ENCODE measurements around the gene ZNF211.
A peak's percentile ranks its signal among the peaks of the same experiment; 100 is the strongest.

Gene ZNF211

DNA sequence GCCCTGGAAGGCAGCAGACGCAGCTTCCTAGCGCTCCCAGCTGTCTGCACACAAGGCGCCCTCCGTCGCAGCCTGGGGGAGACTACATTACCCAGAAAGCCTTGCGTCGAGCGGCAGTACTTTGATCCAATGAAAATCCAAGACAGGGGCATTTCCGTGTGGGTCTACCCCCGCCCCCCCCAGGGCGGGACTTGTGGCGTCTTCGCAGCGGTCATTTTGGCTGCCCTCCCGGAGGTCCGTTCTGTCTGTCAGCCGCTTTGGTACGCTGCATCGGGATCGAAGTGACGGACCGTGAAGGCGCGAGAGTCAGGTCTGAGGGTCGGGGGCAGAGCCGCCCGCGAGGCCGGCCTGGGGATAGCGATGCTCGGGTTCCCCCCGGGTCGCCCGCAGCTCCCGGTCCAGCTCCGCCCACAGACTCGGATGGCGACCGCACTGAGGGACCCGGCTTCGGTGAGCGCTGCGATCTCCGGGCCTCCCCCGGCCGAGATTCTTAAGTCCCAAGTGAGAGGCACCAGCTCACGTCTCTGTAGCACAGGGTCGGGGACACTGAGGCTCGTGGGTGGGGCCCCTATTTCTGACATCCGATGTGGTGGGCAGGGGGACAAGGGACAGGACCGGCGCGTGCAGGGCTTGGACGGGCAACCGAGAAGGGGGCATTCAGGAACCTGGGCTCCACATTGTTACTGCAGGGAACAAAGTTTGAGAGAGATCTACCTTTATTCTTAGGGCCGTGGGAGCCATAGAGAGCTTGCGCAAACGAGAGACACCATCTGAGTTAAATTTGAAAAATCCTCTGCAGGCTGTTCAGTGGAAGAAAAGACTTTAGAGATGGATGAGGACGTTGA is at the start of gene ZNF211:
TSS of gene ZNF211 (plus strand) at position 182 of the 845 bp plus-strand sequence. CDS start at position 361, 179 bp downstream.
- peak; percentile 83 for DNase-seq

DNA sequence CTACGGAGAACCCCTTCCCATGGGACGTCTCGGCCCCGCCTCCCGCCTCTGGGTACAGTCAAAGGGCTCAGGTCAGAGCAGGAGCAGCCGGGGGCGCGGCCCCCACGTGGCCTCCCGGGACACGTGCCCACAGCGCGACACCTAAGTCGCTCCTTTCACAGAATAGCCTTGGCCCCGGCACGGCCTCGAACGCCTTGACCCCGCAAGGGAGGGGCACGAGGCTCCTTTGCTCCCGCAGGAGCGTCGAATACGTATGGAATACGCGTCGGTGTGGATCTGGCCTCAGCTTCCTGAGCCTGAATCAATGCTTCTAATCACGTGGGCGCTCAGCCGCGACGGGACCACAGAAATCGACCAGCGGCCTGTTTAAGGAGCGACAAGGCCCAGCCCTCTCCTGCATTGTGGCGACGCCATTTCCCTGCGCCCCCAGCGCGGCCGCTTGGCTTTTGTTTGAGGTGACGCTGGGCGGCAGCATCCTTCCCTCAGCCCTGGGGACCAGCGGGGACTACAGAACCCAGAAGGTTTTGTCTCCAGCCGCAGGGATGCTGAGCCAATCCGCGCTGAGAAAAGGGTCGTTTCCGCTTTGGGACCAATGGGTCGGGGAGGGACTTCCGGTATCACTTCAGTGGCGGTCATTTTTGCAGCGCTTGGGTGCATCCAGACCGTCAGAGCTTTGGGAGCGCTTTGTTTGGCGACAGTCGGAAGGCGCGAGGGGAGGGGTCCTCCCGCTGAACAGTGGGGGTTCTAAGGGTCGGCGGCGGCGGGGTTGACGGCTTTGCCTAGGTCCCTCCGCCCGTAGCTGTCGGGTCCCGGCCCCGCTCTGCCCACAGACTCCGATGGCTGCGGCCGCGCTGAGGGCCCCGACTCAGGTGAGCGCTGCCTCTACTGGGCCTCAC is 49.2 kb upstream of the ZNF211 start, which contains the start of gene ZIK1:
TSS of gene ZIK1 (plus strand) at position 625 of the 896 bp plus-strand sequence. CDS start at position 837, 212 bp downstream.
- peak; percentile 68 for DNase-seq

DNA sequence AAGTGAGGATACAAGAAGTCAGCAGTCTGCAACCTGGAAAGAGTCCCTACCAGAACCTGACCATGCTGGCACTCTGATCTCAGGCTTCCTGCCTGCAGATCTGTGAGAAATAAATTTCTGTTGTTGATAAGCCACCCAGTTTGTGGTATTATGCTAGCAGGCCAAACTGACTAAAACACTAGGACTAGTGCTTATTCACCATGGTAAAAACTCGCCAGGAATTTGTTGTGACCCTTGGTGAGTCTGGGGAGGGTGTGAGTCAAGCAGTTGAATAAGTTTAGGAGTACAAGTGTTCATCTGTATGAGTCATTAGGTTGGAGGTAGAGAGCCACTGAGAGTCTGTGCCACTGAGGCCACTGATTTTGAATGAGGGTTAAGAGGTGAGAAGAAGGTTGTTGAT is 45.4 kb upstream of the ZNF211 start:
- no peak for DNase-seq

DNA sequence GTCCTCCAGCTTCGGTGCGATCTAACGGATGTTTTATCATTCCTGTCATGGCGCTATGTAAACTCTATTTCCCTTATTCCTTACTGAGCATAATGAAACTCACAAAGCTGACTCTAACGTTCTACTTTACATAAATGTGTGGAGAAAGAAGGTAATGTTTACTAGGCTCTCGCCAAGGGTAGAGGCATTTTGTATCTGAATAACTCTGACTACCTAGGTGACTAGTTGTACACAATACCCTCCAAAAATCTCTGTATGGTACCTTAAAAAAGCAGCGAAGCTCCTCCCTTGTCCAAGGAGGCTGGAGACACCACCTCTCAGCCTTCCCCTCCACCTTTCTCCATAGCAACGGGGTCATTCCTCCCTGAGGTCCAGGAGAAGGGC is 33.6 kb upstream of the ZNF211 start:
- DNase-seq = no peak

DNA sequence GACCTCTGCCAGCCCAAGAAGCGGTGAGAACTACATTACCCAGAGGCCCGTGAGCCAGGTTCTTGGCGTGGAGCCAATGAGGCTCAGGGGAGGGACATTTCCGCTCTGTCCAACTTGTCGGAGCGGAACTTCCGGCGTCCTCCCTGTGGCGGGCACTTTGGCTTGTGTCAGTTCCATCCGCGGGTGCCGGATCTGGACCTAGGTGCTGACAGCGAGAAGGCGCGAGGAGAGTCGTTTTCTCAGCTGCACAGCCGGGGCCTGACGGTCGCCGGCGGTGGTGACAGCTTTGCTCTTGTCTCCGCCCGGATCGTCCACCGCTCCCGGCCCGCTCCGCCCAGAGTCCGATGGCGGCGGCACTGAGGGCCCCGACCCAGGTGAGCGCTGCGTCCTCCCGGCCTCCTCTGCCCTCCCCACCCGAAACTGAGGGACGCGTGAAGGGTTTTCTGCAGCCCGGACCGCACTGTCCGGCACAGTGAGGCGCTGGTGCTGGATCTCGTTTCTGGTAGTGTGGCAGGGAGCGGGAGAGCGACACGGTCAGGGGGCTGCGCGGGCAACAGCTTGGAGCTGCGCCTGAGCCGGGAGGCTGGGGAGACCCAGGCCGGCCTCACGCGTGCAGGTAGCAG is 33.1 kb upstream of the ZNF211 start, which contains the start of gene ZNF530:
TSS of gene ZNF530 (plus strand) at position 125 of the 623 bp plus-strand sequence. CDS start 4,461 bp downstream, outside the sequence.
- peak; percentile 78 for DNase-seq

DNA sequence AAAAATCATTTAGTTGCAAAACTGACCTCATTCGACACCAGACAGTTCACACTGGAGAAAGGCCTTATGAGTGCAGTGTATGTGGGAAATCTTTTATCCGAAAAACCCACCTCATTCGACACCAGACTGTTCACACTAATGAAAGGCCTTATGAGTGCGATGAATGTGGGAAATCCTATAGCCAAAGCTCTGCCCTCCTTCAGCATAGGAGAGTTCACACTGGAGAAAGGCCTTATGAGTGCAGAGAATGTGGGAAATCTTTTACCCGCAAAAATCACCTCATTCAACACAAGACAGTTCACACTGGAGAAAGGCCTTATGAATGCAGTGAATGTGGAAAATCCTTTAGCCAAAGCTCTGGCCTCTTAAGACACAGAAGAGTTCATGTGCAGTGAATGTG is 26.0 kb upstream of the ZNF211 start:
- DNase-seq = no peak

DNA sequence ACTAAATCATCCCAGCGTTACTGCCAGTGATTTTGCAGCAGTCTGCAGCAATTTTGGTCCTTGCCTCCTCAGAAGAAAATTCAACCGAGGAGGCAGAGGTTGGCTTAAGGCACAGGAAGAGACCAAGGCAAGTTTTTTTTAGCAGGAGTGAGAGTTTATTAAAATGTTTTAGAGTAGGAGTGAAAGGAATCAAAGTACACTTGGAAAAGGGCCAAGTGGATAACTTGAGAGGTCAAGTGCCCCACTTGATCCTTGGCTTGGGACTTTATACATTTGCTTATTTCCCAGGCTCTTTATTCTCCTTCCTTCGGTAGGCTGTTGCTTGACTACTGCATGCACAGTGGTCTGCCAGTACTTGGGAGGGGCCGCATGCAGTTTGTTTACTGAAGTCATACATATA is 21.9 kb upstream of the ZNF211 start:
- DNase-seq = no peak

DNA sequence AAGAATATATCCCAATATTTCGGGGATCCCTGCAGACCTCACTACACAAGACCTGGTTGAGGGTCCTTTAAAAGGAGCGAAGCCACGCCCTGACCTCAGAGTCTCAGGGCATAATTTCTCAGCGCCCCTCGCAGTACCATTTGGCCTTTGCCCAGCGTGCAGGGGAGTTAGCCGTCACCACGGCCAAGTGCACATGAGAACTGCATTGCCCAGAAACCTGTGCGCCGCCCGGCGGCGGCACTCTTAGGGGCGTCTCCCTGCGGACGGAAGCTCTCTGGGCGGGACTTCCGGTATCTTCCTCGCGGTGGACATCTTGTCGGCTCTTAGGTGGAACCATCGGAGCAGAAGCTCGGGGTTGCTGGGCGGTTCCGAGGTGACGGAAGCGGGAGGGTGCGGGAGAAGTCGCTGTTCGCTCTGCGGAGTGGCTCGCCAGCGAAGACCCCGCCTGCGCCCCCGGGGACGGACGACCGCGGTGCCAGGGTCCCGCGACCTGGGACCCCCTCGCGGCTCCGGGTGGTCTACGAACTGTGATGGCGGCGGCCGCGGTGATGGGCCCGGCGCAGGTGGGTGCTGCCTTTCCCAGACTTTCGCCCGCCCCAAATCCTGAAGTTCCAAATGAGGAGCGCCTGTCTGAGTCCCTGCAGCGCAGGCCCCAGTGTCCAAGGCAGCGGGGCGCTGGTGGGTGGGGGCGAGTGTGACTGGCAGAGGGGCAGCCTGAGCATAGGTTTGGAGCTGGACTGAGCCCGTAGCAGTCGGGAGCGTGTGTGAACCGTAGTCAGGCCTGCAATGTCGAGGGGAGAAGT is 18.8 kb upstream of the ZNF211 start, which contains the start of gene ZNF134:
TSS of gene ZNF134 (plus strand) at position 302 of the 803 bp plus-strand sequence. CDS start 5,227 bp downstream, outside the sequence.
- peak; percentile 63 for DNase-seq

DNA sequence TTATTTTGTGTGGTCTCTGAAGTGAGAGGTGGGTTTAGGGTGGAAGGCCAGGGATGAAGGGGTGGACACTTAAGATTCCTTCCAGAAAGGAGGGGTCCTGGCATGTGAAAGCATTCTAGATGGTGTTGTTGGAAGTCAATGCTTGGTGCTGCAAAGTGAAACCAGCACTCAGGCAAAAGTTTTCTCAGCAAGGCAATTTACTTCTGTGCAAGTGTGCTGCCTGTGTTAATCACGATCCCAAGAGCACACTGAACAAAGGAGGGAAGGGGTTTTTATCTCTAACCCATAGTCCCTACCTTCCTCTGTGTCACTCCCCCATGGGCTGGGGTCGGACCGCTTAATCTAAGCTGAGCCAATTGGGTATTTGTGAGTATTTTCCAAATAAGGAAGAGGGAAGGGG is 17.6 kb upstream of the ZNF211 start:
- DNase-seq = no peak

DNA sequence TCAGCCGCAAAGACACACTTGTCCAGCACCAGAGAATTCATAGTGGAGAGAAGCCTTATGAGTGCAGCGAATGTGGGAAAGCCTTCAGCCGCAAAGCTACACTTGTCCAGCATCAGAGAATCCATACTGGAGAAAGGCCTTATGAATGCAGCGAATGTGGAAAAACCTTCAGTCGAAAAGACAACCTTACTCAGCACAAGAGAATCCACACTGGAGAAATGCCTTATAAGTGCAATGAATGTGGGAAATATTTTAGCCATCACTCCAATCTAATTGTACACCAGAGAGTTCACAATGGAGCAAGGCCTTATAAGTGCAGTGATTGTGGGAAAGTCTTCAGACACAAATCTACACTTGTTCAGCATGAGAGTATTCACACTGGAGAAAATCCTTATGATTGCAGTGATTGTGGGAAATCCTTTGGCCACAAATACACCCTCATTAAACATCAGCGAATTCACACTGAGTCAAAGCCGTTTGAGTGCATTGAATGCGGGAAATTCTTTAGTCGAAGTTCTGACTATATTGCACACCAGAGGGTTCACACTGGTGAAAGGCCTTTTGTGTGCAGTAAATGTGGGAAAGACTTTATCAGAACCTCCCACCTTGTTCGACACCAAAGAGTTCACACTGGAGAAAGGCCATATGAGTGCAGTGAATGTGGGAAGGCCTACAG is 12.2 kb upstream of the ZNF211 start:
- no peak for DNase-seq

DNA sequence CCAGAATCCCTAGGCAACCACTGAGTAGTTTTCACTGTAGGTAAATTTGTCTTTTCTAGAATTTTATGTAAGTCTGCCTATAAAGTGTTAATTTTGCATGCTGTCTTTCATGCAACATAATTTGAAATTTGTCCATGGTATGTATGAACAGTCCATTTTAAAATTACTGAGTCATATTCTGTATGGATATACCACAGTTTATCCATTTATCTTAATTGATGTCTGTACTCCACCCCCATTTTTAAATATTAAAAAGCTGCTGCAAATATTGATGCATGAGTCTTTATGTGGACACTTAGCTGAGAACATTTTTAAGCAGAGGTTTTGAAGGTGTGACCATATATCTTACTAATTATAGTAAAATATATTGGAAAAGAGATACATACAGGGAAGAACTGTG is 9.9 kb upstream of the ZNF211 start:
- no peak for DNase-seq

DNA sequence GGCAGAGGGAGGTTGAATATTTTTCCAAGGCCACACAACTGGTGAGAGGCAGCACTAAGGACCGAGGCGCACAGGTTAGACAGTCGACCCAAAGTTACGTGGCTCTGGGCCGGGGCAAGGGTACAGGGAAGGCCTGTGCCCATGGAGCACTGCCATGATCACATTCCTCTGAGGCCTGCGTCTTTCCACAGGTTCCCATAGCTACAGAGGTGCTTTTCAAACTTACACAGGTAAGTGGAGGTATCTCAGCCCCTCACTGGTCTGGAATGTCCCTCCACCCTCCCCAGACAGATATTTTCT is 814 bp downstream of the ZNF211 start:
- no peak for DNase-seq

DNA sequence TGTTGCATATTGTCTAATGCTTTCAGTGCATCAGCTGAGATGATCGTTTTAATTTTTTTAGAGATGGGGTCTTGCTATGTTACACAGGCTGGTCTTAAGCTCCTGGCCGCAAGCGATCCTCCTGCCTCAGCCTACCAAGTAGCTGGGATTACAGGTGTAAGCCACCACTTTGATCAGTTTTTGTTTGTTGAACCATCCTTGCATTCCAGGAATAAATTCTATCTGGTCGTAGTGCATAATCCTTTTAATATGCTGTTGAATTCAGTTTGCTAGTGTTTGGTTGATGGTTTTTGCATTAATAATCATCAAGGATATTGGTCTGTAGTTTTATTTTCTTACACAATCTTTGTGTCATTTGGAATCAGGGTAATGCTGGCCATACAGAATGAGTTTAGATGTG is 4.4 kb downstream of the ZNF211 start:
- no peak for DNase-seq

DNA sequence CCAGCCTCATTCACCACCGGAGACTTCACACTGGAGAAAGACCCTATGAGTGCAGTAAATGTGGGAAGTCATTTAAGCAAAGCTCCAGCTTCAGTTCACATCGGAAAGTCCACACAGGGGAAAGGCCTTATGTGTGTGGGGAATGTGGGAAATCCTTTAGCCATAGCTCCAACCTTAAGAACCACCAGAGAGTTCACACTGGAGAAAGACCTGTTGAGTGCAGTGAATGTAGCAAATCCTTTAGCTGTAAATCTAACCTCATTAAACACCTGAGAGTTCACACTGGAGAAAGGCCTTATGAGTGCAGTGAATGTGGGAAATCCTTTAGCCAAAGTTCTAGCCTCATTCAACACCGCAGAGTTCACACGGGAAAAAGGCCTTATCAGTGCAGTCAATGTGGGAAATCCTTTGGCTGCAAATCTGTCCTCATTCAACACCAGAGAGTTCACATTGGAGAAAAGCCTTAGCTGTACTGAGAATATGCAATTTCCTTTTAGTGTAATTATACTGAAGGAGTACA is 8.8 kb downstream of the ZNF211 start:
- no peak for DNase-seq

DNA sequence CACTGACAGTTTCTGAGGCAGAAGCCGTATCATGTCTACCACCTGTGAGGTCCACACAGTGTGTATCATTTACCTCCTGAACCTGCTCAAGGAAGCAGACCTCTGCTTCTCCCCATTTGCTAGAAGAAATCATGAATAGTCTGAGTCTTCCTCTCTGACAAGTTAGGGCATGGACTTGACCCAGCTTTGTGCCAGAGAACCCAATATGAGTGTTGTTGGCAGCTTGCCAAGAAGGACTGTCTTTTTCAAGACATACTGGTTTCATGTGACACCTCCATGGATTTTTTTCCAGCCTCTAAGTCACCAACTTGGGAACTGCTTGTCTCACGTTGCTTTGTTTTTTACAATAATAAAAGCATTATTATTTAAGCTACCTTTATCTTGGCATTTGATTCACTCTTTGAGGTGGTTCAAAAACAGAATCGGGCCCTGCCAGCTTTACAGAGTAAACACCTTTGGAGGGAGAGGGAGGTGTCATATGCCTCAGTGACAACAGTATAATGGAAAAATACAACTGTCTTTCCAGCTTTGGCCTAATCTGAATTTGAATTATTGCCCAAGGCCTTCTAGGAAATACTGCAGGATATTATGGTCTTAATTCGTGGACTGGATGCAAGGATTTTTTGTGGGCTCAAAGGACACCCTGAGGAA is 9.6 kb downstream of the ZNF211 start:
- DNase-seq = no peak

DNA sequence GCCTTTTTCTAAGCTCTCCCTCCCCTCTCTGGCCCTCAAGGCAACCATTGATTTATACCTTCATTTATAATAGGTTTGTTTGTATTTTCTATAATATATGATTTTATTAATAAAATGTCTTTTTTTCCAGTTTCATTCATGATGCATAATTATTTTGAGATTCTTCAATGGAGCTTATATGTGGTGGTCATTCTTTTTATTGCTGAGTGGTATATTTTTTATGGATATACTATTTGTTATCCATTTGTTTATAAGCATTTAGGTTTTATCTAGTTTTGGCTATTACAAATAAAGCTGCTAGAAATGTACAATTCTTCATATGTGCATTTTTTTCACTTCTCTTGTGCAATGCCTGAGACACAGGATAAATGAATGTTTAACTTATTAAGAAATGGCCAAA is 10.8 kb downstream of the ZNF211 start:
- DNase-seq = no peak

DNA sequence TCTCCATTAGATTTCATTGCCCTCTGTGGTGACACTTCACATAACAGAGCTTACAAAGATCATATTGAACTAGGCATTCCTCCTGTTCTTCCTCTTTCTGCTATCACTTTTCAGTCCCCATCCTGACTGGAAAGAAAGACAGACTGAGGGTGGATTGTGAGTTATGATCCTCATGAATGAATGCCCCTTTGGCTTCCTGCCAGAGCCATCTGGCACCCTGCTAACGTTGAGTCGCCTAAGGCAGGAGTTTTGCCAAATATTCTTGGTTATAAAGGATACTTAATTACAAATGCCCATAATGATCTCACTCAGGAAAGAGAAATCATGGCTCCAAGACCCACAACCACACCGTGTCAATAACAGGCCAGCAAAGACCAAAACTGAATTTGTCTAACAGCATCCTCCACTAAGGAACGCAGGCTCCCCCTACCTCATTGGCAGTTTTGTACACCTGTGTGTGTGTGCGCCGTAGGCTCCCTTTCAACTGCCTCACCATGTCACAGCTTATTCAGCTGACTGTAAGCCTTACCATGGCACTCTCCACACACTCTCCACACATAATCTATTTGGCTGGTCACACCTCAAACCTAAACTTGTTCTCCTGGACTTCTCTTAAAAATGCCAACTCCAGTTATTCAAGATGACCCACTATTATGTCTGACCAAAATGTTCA is 15.5 kb downstream of the ZNF211 start:
- no peak for DNase-seq

DNA sequence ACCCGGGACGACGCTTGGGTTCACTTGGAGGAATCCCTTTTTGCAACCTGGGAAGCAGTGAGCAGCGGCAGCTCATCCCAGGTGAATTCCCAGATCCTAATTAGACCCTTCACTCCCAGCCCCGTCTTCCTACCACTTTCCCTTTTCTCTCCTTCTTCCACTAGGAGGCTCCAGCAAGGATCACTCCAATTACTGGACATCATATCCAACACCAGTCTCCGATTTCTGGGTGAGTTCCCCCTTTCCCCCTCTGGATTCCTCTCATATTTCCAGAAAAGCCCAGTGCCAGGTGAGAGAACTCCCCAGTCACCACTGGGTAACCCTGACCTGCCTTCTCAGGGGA is 18.7 kb downstream of the ZNF211 start:
- no peak for DNase-seq

DNA sequence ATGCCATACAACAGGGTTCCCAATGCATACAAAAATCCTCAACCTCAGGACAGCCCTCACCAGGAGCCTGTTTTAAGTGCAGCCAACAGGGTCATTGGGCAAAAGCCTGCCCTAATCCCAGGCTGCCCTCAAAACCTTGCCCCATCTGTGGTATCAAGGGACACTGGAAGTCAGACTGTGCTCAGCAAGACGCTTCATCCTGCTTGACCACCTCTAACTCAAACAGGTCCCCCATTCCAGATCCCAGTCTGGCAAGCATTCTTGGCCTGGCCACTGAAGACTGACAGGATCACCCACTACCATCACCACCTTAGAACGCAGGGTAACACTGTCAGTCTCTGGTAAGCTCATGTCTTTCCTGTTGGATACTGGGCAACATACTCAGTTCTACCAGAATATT is 20.7 kb downstream of the ZNF211 start:
- DNase-seq = no peak

DNA sequence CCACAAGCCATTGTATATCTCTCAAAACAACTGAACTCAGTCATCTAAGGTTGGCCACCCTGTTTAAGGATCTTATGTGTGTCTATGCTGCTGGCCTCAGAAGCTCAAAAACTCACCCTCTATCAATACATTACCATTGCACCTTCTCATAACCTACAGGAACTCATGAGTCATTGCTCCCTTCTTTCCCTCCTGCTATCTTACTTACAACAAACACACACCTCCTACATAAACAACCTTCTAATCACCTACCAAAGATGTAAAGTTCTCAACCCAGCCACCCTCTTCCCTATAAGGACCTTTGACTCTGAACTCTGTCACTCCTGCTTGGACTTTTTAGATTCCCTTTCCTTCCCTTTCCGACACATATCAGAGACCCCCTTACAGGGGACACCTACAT is 22.5 kb downstream of the ZNF211 start:
- no peak for DNase-seq

DNA sequence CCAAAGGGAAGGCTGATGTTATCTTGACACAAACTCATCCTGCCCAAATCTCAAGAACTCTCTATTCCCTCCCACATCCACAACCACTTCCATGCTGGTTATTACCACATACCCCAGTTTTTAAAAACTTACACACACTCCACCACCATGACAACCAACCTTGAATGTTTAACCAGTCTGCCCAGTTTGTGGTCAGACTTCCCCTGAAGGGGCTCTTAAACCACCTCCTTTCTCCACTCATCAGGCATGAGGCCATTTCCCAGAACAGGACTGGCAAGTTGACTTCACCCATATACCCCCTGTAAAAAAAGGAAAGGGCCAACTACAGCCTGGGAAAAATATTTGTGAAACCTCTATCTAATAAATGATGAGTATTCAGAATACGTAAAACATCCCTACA is 23.4 kb downstream of the ZNF211 start:
- no peak for DNase-seq
